Measurements from ENCODE around the gene PLEKHG3. TPM values are rescaled to one million over a fixed set of nuclear protein-coding genes. Genes with fewer than 3 reads are reported as not detected.
A peak's percentile ranks its signal among the peaks of the same experiment; 100 is the strongest.
"Not testable (repeated sequence)": the region's sequence is repeated elsewhere in the genome, so short reads cannot be mapped to it uniquely, and the experiment has no call there.

Gene PLEKHG3
- total RNA-seq, 1 donor from 2014 or later: 90.0 TPM

DNA sequence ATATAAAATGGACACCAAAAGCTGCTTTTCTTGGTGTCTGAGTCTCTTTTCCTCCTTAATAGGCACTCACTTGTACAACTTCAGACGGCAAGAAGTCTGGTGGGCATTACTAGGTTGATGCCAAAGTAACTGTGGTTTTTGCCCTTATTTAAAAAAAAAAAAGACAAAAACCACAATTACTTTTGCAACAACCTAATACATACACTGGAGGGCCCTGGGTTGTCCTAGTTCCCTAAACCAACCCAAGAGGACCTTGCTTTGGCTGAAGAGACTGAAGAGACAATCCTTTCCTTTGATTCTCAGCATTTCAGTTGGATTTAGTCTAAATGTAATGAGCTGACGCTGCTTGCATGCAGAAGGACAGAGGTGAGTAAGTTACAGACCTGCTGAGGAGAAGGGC, 16.2 kb upstream of the PLEKHG3 start:
- DNase-seq (ENCODE audit: low spot score): no peak

DNA sequence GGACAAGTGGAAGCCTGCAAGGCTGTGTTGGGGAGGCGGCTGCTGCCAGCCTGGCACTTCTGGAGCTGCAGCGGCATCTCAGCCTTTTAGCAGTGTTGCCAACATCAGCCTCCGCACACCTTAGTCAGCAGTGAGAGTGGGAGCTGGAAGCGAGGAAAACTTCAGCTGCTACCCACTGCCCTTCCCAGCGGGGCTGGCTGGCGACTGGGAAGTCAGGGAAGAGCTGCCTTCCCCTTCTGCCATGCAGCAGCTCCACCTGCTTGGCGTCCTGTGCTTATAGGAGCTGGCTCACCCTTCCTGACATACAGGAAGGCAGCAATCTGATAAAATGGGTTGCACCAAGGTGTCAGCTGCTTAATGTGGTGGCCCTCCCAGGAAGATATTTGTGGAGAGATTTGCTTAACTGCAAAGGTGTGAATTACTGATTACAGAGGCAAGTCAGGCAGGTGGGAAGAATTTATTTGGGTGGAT, 15.4 kb upstream of the PLEKHG3 start:
- no peak for DNase-seq (ENCODE audit: low spot score)

DNA sequence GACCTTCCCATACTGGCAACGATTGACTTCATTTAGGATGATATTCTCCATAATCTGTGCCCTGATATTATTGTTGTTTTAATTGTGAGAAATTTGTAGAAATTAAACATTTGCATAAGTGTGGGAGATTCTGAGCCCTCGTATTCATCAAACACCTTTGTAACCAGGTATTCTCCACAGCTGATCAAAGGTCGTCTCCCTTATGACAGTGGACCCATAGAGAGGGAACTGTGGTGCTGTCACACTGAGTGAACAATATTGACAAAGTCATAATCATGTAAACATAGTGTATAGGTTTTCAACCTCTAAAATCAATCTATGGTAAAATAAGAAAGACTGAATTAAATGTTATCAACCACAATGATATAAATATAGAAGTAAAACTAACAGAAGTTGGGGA, 14.9 kb upstream of the PLEKHG3 start:
- no peak for DNase-seq (ENCODE audit: low spot score)

DNA sequence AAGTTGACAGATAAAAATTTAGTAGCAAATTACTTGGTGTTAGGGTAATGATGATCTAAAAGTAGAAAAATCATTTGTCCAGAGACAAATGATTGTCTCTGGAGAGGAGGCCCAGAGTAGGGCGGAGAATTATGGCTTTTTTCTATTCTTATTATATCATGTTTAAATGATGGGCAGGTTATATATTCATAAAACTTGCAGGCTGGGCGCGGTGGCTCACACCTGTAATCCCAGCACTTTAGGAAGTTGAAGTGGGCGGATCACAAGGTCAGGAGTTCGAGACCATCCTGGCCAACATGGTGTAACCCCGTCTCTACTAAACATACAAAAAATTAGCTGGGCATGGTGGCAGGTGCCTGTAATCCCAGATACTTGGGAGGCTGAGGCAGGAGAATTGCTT, 13.6 kb upstream of the PLEKHG3 start:
- not testable (repeated sequence) for DNase-seq (ENCODE audit: low spot score)

DNA sequence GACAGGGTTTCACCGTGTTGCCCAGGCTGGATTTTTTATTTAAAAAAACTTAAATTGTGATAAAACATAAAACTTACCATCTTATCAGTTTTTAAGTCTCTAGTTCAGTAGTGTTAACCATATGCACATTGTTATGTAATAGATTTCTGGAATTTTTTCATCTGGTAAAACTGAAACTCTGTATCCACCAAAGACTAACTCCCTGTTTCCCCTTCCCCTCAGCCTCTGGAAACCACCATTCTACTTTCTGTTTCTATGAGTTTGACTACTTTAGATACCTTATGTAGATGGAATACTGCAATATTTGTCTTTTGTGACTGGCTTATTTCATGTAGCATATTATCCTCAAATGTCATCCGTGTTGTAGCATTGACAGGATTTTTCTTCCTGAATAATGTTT, 12.8 kb upstream of the PLEKHG3 start:
- no peak for DNase-seq (ENCODE audit: low spot score)

DNA sequence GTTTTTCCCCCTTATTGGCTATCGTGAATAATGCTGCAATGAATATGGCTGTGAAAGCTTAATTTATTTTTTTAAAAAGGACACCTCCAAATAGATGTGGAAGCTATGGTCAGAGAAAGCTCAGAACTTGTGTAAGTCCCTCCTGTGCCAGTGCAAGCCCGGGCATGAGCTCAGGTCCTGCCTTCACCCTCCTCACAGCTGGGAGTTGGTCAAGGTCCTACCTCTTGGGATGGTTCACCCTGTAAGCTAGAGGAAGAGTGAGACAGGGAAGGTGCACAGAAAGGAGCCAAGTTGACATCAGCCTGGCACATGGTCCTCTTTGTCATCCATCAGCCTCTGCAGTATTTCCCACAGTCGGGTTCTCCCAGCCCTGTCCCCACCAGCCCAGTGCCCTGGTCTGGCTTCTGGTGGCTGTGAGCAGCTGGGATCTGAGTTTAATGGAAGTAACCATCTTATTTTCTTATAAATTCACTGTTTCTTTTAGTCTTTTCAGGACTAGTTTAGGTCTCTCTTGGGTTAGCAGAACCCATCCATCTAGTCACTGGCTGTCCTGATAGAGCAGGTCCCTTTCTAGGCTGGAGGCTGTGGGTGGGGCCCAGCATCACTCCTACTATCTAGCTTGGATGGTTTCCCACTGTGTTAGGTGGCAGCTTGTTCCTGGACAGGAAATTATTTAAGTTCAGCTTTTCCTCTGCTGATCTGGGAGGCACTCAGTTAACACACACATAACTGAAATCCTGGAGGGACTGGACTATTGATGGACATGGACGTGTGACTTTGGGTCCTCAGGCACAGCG, 11.8 kb upstream of the PLEKHG3 start:
- no peak for DNase-seq (ENCODE audit: low spot score)

DNA sequence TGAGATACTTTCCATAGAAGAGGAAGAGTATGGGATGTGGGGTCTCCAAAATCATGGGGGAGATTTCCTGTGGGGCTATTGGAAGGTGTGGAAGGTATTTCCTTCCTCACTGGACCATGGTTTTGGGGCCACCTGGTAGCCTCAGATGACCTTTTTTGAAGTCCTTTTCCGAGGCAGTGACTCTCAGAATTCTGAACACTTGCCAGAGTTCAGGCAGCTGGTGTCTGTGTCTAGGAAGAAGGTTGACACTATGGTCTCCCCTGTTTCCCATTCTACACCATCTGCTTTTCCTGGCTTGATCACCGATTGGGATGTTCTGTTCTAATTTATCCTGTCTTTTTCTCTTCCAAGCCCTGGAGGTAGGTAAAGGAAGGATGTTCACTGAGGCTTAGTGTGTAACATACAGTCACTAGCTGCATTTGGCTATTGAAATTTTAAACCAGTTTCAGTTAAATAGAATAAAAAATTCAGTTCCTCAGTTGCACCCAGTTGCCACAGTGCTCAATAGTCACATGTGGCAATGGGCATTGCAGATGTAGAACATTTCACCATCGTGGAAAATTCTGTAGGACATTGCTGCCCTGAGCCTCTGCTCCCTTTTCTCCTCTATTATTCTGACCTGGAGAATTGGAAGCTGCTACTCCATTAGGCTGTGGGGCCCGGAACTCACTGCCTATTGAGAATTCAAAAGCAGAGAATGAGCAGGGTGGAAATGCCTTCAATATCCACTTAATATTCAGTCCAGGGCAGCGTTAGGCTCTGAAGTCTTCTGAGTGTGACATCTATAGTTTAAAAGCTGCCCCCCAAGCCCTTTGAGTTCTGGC, 11.0 kb upstream of the PLEKHG3 start:
- no peak for DNase-seq (ENCODE audit: low spot score)

DNA sequence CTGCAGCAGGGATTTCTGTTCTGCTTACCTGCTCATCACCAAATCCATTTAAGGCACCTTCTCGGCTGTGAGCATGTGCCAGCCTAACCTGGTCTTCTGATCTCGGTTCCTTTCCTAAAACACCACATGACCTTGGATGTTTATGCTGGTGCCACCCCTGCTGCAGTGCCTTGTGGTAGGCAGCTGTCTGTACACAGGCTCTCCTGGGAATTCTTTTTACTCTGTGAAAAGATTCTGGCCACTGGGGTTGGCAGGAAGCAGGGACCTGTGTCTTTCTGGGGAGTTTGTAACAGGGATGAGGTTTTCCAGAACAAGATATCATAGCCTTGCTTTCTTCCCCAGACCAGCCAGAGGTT, 10.4 kb upstream of the PLEKHG3 start:
- DNase-seq (ENCODE audit: low spot score): no peak

DNA sequence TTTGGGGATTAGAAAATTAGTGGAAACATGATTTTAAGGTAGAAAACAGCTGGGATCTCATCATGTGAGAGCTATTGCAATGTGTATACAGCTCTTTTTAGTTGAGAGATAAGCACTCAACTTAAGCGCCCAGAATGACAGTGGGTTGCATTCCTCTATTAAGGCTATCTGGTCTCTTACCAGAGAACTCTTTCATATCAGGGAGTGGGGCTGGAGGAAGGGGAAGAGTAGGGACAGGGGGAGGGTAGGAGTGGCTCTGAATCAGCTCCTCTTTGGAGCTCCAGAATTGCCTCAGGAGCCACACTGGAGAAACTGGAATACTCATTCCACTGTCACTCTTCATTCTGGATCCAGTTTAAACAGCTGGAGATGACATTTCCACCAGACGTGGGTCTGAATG, 9.2 kb upstream of the PLEKHG3 start:
- peak; percentile 71 for DNase-seq (ENCODE audit: low spot score)

DNA sequence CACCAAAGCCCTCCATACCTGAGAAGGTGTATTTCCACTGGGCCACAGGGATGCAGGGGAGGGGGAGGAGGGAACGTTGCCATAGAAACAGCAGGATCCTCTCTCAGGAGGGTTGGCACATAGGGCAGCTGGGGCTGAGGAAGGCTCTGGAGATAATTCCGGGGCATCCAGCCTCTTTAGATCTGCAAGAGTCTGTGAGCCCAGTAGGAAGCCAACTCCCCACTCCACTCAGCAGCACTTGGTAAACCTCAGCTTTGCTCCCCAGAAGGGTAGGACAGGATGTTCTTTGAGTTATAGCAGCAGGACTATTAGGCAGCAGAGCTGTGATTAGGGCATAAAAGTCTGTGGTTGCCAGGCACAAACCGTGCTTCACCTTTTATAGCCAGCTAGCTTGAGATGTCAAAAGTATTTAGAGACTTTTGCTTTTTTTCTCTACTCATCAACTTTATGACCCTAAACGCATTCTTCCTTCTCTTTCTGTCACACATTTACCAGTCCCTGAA, 7.8 kb upstream of the PLEKHG3 start:
- DNase-seq (ENCODE audit: low spot score): peak; percentile 80

DNA sequence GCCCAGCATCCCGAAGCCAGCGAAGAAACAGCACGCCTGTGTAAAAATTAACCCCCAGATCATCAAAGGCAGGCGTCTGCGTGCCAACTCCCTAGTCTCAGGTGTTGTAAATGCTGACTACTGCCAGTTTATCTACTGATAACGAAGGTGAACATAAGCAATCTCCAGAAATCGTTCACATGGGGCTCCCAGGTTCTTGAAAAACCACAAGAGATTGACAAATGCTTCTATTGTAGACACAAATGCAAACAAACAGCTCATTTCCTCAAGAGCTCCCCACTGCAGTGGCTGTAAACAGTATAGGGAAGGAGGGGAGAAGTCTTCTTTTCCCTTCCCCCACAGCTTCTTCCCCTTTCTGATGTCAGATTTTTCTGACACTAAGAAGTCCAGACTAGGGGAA, 5.3 kb upstream of the PLEKHG3 start:
- DNase-seq (ENCODE audit: low spot score): peak; percentile 64

DNA sequence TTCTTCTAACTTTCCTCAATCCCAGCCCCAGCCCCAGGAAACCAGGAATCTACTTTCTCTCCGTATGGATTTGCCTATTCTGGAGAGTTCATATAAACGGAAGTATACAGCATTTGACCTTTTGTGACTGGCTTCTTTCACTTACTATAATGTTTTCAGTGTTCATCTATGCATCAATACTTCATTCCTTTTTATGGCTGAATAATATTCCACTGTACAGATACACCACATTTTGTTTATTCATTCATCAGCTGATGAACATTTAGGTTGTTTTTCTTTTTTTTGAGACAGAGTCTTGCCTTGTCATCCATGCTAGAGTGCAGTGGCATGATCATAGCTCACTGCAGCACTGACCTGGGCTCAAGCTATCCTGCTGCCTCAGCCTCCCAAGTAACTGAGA, 3.9 kb upstream of the PLEKHG3 start:
- no peak for DNase-seq (ENCODE audit: low spot score)

DNA sequence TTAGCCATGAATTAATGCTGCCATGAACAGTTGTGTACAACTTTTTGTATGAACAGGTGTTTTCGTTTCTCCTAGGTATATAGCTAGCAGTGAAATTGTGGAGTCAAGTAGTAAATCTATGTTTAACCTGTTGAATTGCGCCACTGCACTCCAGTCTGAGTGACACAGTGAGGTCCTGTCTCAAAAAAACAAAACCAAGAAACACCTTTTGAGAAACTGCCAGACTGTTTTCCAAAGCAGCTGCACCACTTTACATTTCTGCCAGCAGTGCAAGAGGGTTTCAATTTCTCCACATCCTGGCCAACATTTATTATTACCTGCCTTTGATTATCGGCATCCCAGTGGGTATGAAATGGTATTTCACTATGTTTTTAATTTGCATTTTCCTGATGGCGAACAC, 3.3 kb upstream of the PLEKHG3 start:
- DNase-seq (ENCODE audit: low spot score): no peak

DNA sequence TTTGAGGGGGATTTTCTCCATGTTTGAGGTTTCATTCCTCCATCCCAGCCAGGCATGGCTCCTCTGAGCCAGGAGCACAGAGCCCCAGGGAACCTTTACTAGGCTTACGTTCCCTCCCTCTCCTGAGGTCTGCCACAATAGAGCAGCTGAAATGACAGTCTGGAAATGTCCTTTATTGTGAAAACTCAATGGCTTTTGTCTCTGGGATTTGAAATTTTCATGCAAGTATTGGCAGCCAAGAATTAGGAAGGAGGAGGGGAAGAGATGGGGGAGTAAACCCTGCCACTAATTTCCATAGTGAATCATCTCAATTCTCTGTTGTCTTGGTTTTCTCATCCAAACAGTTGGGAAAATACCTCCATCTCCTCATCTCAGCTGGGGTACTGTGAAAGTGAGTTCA, 2.6 kb upstream of the PLEKHG3 start:
- no peak for DNase-seq (ENCODE audit: low spot score)

DNA sequence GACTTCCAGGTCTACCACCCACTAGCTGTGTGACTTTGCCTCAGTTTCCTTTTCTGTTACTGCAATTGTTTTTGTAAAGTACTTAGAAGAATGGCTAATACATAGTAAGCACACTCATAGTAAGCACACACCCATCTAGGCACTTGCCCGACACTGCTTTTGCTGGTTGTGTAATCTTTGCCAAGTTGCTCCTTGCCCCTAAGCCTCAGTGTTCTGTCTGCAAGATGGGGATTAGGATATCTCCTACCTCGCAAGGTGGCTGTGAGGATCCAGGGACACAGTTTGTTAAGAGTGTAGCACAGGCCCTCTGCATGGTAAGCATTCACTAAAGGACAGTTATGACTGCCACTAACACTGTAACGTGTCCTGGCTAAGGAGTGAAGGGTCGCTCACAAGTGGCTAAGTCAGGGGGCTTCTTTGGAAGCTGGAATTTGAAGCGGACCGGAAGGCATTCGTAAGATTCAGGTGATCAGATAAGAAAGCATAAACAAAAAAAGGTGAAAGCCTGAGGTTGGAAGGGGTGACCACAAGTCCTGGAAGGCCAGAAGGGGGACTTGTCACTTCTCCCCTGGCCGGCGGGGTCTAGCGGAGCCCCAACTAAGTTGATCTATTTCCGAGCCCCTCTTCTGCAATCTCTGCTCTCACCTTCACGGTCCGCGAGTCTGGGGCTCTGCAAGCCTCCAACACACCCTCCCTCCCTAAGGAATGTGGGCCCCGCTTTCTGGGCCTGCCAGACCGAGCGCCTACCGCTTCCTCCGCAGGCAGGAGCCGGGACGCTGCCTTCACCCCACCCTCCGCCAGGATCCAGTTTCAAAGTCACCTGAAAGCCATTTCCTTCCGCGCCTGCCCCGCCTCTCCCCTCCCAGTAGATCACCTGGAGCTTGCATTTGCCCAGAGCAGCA, 1.5 kb upstream of the PLEKHG3 start:
- peak; percentile 62 for DNase-seq (ENCODE audit: low spot score)

DNA sequence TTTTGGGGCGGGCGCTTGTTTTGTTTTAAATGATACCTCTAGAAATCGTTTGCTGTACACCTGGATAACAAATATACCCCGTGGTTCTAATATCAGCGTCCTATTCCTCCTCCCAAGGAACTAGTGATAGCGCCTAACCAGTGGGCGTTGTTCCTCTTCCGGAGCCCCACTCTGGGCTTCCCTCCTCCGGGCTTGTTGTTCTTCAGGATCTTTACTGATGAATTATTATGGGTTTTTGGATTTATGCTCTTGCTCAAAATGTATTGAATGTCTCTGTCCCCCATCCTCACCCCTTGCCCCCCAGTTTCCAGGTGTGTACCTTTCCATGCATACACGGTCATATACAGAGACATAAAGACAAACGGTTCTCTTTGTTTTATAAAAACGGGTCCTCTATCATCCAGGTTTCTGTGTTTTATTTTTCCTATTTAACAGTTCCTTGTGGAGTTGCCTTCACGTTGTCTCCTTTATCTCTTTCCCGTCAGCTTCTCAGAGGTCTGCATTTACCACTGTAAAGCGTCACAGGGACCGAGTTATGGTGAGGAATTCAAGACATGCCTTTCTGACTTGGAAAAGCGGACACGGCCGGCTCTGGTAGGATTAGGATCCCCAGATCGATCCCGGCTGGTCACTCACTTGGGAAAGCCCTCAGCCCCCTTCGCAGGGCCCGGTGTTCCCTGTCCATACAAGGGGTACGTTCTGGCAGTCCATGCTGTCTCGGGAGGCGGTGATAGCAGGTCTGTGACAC, 655 bp upstream of the PLEKHG3 start:
- peak; percentile 74 for DNase-seq (ENCODE audit: low spot score)

DNA sequence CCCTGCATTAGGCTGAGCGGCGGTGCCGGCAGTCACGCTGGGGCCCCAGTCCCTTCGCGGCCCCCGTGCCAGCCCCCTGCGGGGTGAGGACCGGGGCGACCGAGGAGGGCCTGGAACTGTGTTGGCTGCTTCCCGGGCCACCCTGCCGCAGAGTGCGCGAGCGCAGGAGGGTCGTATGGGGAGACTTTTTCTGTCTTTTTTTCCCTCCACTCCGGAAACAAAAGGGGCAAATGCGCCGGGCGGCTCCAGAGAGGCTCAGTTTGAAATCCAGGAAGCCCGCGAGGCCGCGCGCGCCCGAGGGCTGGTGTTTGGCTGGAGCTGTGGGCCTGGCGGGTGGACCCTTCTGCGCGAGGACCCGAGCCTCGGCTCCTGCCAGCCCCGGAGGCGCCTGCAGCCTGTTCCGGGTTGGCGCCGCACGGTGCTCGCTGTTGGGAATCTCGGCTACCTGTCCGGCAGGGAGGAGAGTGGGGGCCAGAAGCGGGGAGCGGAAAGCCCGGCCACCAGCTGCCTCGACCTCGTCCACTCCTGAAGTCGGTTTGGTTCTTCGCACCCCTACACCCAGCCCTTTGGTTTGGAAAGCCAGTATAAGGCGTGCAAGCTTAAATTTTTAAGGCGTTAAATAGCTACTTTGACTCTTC, 638 bp downstream of the PLEKHG3 start:
- no peak for DNase-seq (ENCODE audit: low spot score)

DNA sequence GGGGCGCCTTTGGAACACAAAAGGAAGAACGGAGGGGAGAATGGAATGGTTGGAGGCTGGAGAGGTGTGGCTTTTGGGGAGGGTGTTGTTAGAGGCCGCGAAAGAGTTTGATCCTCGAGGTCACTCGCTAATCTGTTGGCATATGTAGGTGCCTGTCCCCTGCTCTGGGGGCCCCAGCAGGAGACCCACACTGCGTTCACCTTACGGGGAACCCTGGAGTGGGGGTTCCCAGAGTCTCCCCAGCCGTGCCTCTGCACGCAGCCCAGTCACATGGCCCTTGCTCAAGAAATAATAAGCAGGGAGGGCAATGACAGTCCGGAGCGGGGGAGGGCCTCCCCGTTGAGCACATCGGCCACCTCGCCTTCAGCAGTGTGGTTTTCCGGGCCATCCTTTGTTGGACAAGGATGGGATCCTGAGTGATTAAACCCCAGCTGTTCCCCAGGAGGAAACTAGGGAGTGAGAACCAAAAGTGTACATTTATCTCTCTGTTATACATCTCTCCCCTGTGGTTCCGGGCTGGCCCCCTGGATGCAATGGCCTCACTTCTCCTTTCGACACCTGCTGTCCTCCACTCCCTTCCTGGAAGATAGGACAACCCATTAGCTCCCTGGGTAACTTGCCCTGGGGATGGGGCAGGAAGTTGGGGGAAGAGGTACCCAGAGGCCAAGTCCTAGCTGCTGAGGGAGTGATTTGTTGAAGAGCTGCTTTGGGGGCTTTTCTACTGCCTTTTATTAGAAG, 1.3 kb downstream of the PLEKHG3 start:
- DNase-seq (ENCODE audit: low spot score): no peak

DNA sequence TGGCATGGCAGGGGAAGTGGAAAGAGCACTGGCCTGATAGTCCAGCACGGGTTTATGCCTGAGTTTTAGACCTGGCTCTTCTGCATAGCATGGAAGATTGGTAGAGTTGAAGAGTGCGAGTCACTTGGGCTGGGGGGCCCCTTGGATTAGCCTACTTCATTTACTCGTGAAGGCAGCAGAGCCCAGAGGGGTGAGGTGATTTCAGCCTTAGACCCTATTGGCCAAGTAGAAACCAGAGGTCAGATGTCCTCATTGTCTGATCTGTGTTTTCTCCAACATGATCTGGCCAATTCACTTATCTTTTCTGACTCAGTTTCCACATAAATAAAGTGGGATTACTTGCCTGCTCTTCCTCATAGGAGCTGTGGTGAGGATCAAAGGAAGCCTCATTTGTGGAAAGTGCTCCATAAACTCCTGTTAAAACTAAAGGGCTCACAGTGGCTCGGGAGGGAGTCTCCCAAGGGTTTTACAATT, 1.9 kb downstream of the PLEKHG3 start:
- peak; percentile 72 for DNase-seq (ENCODE audit: low spot score)

All from umbilical cord (tissue), 2 donors.